ELF-1 (cell line): ENCODE results near the gene ATG4D.
A peak's percentile ranks its signal among the peaks of the same experiment; 100 is the strongest.

Experiments
- DNase-seq: peaks from one replicate; pipeline ENCODE4 v3.0.0-alpha.2; 2016; ENCODE audit warnings: low read depth, low spot score

Gene ATG4D

DNA sequence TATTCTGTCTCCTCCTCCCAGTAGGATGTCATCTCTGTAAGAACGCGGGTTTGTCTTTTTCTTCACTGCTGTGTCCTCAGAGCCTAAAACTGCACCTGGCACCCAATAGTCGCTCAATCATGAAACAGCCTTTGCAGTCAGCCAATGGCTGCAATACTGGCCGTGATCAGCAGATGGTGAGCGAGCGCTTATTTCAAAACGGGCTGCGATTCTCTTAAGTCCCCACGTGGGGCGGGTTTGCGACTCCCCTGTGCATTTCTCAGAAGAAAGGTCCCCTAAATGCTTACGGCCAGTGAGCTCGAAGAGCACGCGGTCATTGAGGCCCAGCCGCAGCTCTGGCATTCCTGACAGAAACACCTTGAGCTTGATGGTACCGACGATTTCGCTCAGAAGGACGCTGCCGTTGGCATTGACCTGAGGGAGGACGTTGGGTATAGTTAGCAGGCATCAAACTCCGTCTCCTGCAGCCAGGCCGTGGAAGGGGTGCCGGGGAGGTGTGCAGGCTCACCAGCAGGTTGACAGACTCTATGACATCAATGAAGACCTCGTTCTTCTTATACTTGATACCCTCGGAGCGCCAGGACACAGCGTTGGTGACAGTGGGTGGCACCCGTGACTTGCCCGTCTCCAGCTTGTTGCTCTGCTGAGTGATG is 37.4 kb downstream of the ATG4D start:
- peak; percentile 93 for DNase-seq

DNA sequence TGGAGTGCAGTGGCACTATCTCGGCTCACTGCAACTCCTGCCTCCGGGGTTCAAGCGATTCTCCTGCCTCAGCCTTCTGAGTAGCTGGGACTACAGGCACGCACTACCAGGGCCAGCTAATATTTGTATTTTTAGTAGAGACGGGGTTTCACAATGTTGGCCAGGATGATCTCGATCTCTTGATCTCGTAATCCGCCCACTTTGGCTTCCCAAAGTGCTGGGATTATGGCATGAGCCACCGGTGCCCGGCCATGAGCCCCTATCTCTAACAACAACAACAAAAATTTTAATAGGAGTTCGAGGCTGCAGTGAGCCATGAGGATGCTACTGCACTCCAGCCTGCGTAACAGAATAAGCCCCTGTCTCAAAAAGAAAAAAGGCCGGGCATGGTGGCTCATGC is 38.4 kb downstream of the ATG4D start:
- DNase-seq: no peak

DNA sequence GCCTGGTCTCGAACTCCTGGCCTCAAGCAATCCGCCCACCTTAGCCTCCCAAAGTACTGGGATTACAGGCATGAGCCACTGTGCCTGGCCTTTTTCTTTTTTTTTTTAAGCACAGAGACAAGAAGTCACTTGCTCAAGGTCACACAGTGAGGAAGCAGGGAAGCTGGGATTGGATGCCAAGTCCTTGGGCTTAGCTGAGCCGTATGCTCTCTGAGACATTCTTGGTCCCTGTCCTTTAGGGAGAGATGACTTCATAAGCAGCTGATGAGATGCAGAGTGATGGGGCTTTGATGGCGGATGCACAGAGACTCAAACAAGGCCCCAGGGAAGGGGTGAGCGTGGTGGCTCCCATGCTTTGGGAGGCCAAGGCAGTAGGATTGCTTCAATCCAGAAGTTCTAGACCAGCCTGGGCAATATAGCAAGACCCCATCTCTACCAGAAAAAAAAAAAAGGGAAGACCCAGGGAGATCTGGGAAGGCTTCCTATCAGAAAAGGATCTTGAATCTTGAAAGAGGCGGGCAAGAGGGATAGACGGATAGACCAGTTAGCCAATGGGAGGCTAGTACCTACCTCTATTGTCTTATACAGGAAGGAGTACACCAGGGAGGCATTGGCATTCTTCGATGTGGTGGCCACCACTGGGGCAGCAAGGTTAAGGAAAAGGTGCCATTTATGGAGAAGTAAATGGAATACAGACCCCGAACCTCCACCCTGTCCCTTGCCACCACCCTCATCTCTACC is 39.5 kb downstream of the ATG4D start:
- DNase-seq: no peak

DNA sequence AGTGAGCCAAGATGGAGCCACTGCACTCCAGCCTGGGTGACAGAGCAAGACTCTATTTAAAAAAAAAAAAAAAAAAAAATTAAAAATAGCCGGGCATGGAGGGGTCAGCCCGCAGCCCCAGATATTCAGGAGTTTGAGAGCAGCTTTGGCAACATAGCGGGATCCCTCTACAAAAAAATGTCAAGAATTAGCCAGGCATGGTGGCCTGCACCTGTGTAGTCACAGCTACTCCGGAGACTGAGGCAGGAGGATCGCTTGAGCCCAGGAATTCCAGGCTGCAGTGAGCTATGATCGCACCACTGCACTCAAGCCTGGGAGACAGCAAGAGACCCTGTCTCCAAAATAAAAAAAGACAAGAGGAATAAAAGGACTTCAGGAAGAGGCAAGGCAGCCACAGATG is 42.7 kb downstream of the ATG4D start:
- no peak for DNase-seq

DNA sequence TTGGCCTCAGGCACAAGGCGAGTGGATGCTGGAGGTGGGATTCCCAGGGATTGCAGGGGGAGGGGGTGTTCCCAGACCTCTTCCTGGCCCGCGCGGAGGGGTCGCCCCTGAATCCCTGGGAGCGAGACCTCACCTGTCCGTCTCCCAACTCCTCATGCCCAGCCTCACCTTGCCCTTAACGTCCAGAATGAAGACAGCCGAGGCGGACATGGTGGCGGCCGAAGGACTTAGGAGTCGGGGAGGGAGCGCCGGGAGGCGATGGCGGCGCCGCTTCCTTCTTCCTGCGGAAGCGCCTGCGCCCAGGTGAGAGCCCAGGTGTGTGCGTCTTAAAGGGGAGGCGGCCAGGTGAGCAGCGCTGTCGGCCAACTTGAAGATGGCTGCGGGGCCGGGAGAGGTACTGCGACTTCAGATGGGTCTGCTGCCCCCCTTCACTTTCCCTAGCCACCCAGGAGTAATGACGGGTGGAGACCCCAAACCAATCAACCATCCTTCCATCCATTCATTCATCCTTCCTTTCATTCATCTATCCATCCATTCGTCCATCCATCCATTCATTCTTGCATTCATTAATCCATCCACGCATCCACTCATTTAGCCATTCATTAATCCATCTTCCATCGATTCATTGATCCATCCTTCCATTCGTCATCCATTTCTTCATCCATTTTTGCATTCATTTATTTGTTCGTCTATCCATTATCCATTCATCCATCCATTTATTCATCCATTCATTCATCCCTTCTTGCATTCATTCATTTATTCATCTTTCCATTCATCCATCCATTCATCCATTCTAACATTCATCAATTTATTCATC is 43.5 kb downstream of the ATG4D start, which contains the start of gene AP1M2:
Gene AP1M2, minus strand, starts transcription at position 291 of the 817 bp plus-strand sequence. Its CDS starts 81 bp downstream, at position 210.
- no peak for DNase-seq

DNA sequence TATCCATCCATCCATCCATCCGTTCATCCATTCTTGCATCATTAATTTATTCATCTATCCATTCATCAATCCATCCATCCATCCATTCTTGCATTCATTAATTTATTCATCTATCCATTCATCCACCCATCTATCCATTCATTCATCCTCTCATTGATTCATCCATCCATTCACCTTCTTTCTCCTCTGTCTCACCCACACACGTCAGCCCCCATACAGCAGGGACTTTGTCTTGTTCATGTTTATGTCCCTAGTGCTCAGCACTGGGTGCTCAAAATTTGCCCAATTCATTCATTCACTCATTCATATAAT is 44.1 kb downstream of the ATG4D start:
- DNase-seq: no peak

DNA sequence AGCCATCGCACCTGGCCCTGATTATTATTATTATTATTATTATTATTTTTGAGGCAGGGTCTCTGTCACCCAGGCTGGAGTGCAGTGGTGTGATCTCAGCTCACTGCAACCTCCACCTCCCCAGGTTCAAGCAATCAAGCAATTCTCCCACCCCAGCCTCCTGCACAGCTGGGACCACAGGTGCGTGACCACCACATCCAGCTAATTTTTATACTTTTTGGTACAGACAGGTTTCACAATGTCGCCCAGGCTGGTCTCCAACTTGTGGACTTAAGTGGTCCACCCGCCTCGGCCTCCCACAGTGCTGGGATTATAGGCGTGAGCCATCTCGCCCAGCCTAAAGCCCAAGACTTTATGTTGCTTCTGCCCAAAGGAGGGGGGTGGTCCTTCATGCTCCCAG is 49.4 kb downstream of the ATG4D start:
- DNase-seq: no peak

DNA sequence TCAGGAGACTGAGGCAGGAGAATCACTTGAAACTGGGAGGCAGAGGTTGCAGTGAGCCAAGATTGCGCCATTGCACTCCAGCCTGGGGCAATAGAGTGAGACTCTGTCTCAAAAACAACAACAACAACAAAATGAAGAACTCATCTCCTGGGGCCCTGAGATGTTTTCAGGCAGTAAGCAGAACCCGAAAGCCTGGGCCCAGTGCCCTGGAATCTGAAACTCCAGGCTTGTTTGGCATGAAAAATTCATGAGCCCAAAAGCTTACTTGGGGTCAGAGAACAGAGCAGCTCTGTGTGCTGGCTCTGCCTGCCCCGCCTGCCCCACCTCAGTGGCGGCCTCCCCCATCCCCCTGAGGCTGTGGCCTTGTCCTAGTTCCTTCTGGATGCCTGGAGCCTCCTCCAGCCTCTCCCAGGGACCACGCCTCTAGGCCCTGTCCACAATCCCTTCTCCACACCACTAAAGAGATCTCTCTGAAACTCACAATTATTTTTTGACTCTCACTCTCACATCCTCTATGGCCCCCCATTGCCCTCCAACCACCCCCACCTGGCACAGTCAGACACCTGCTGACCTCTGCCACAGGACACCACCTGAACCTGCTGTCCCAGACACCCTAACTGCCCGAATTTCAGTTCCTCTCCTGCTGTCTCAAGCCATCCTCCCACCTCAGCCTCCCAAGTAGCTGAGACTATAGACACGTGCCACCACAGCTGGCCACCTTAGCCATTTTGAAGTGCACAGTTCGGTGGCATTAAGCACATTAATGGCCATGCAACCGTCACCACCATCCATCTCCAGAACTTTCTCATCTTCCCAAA is 50.3 kb downstream of the ATG4D start:
- peak; percentile 68 for DNase-seq

DNA sequence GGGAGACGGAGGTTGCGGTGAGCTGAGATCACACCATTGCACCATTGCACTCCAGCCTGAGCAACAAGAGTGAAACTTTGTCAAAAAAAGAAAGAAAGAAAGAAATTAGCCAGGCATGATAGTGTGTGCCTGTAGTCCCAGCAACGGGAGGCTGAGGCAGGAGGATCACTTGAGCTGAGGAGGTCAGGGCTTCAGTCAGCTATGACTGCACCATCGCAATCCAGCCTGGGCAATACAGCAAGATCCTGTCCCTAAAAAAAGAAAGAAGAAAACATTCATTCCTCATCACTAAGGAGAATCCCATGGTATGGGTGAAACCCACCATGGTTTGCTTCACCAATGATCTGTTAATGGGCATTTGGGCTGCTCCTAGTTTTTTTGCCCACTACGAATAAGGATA is 56.4 kb downstream of the ATG4D start:
- no peak for DNase-seq

DNA sequence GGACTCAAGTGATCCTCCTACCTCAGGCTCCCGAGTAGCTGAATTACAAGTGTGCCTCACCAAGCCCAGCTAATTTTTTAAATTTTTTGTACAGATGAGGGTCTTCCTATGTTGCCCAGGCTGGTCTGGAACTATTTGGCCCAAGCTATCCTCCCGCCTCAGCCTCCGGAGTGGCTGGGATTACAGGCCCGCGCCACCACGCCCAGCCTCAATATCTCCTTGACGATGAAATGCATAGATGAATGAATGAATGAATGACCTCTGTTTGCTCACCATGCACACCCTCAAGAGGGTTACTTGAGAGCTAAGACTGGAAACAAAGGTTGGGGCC is 58.3 kb downstream of the ATG4D start:
- peak; percentile 36 for DNase-seq

DNA sequence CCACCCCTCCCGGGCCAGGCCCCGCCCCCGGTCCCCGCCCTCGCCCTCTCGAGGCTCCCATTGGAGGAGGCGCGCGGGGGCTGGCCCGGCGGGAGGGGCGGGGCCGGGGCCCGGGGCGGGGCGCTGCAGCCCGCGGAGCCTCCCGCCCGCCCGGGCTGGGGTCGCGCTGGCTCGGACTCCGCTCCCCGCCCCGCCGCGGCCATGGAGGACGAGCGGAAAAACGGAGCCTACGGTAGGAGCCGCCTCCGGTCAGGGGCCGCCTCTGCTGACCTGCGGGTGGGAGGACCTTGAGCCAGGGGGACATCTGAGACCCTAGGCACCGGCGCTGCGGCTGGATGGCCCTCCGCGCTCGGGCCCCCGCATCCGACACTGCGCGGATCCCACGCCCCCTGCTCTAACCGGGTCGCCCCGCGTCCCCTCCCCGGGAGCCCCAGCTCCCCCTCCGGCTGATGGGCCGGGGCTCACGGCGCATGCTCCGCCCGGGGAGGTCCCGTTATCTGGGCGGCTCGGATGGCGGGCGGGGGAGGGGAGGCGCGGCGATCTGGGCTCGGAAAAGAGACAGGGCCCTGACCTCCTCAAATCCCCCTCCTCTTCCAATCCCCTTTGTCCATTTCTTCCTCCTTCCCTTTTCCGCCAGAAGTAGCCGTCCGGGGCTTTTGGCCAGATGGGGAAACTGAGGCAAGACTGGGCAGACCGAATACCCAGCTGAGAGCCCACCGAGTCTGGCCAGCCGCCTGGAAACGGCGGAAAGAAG is 58.8 kb downstream of the ATG4D start:
- peak; percentile 57 for DNase-seq
